GM12878 (cell line): ENCODE measurements around the gene LRRC26. TPM values are rescaled to one million over a fixed set of nuclear protein-coding genes. Genes with fewer than 3 reads are reported as not detected.

Source experiments
- ATAC-seq: fragments of 200-7000 bp; cut with Tn5 transposase; 3 replicates; pipeline ENCODE4 v1.9.1; 2020; ENCODE audit warnings: mild to moderate bottlenecking, moderate library complexity
- BruUV-seq: library from RNA; stranded (reverse); fragments of 400-500 nt; replicated peaks from 2 replicates; lab custom pipeline; 2021; lab: Mats Ljungman, UMichigan
- CTCF ChIA-PET: fragments of 300-600 bp; sonication (Branson Sonifier 250); formaldehyde crosslinking; extraction: SDS; loops from one replicate; lab custom pipeline; 2021; ENCODE audit warnings: inconsistent platforms; lab: Yijun Ruan, JAX
- POLR2A ChIA-PET: fragments of 350-600 bp; formaldehyde crosslinking; extraction: SDS; loops from one replicate; lab custom pipeline; 2021; ENCODE audit warnings: inconsistent platforms; lab: Charles Lee
- RAD21 ChIA-PET: fragments of 300-600 bp; sonication (Branson Sonifier 250); formaldehyde crosslinking; loops from one replicate; lab custom pipeline; 2023; ENCODE audit warnings: antibody characterized with exemption; ENCODE audit not compliant: unreplicated experiment; lab: Charles Lee
- SMC1A ChIA-PET: fragments of 300-600 bp; sonication (Branson Sonifier 250); formaldehyde crosslinking; loops from one replicate; lab custom pipeline; 2023; ENCODE audit not compliant: unreplicated experiment, uncharacterized antibody; lab: Charles Lee
- DNase-seq: peaks from one replicate; pipeline ENCODE4 v3.0.0-alpha.2; 2011; ENCODE audit warnings: low read depth, low spot score
- FAIRE-seq: peaks from 3 replicates; lab custom pipeline; 2011; peaks lifted over from hg19 to GRCh38; lab: Jason Lieb, UNC
- H2AFZ ChIP-seq: 2 replicates; pipeline ENCODE4 v1.6.0; 2011; ENCODE audit warnings: low read depth, low read length, control low read depth; ENCODE audit not compliant: control insufficient read depth
- H3K27ac ChIP-seq: 2 replicates; pipeline ENCODE4 v1.5.1; 2011; ENCODE audit warnings: control low read depth; ENCODE audit not compliant: control insufficient read depth, insufficient read depth
- H3K27me3 ChIP-seq, 2 experiments: replicated peaks in 1 of 2; 2 replicates each; pipeline versions ENCODE4 v1.6.0 to v1.6.1; 2011; ENCODE audit warnings: low read length in 1 of 2; ENCODE audit not compliant: control insufficient read depth in 2 of 2, insufficient read depth in 2 of 2
- H3K36me3 ChIP-seq, 2 experiments: 2 replicates each; pipeline ENCODE4 v1.5.1; 2011; ENCODE audit warnings: low read length in 1 of 2; ENCODE audit not compliant: control insufficient read depth in 2 of 2, insufficient read depth in 2 of 2
- H3K4me1 ChIP-seq: 2 replicates; pipeline ENCODE4 v1.6.1; 2011; ENCODE audit warnings: mild to moderate bottlenecking, low read length, moderate library complexity, mixed read lengths; ENCODE audit not compliant: control insufficient read depth, insufficient read depth
- H3K4me2 ChIP-seq: 2 replicates; pipeline ENCODE4 v1.6.0; 2011; ENCODE audit warnings: control low read depth; ENCODE audit not compliant: control insufficient read depth, insufficient read depth
- H3K4me3 ChIP-seq: fragments of 200-600 bp; sonication (generic); 2 replicates; pipeline ENCODE4 v1.5.1; 2016
- H3K79me2 ChIP-seq: 2 replicates; pipeline ENCODE4 v1.6.0; 2011; ENCODE audit warnings: low read length; ENCODE audit not compliant: control insufficient read depth, insufficient read depth
- H3K9ac ChIP-seq: 2 replicates; pipeline ENCODE4 v1.8.0; 2011; ENCODE audit warnings: low read length, control low read depth, mixed read lengths; ENCODE audit not compliant: control insufficient read depth, insufficient read depth
- H3K9me3 ChIP-seq: replicated peaks from 3 replicates; pipeline ENCODE4 v1.5.1; 2011; ENCODE audit warnings: mild to moderate bottlenecking, low read length; ENCODE audit not compliant: control insufficient read depth, insufficient read depth
- H4K20me1 ChIP-seq: 2 replicates; pipeline ENCODE4 v1.6.0; 2011; ENCODE audit not compliant: control insufficient read depth, insufficient read depth
- E2F4 ChIP-seq: IDR thresholded peaks from 2 replicates; pipeline ENCODE4 v1.6.1; 2012; ENCODE audit warnings: low read depth, low read length, improper control_type of control experiment
- EGR1 ChIP-seq, 2 experiments: IDR thresholded peaks; 1 replicate in 1 of 2; 2 replicates in 1 of 2; pipeline ENCODE4 v1.6.1; 2011 to 2012; ENCODE audit warnings: low read depth in 2 of 2, low read length in 2 of 2, borderline replicate concordance in 1 of 2, mild to moderate bottlenecking in 1 of 2, moderate library complexity in 1 of 2
- HDGF ChIP-seq: fragments of 450-650 bp; IDR thresholded peaks from 2 replicates; pipeline ENCODE4 v1.6.1; 2016; ENCODE audit warnings: antibody characterized with exemption
- NR2C2 ChIP-seq: IDR thresholded peaks from 2 replicates; pipeline ENCODE4 v1.6.1; 2011; ENCODE audit warnings: borderline replicate concordance, low read depth; ENCODE audit not compliant: control insufficient read depth, insufficient read length
- RAD21 ChIP-seq: IDR thresholded peaks from 2 replicates; pipeline ENCODE4 v1.6.1; 2011; ENCODE audit warnings: mild to moderate bottlenecking, low read depth, low read length, moderate library complexity; ENCODE audit not compliant: insufficient read depth
- RB1 ChIP-seq: fragments of 450-650 bp; formaldehyde crosslinking; IDR thresholded peaks from 2 replicates; pipeline ENCODE4 v1.6.1; 2017; ENCODE audit warnings: mild to moderate bottlenecking, borderline replicate concordance
- SIN3A ChIP-seq: IDR thresholded peaks from 2 replicates; pipeline ENCODE4 v1.6.1; 2012; ENCODE audit warnings: low read depth, low read length, improper control_type of control experiment
- ZNF274 ChIP-seq: IDR thresholded peaks from one replicate; pipeline ENCODE4 v1.8.0; 2011; ENCODE audit not compliant: insufficient read length, insufficient read depth
- WGBS: methylation state at CpG from one replicate; pipeline ENCODE4 v1.1.6; 2016; ENCODE audit warnings: low lambda C conversion rate; ENCODE audit not compliant: insufficient replicate concordance, insufficient coverage; ENCODE audit errors: missing lambda C conversion rate; 5-methylcytosine and 5-hydroxymethylcytosine counted together
- in situ Hi-C: fragments of 300-500 bp; cut with MboI; formaldehyde crosslinking; loops from 9 replicates; pipeline ENCODE4 v1.14.3; 2018; ENCODE audit warnings: mixed read lengths
- intact Hi-C: fragments of 100-400 bp; cut with micrococcal nuclease; formaldehyde crosslinking; loops from one replicate; pipeline ENCODE4 v1.14.2; 2022; ENCODE audit not compliant: unreplicated experiment
- polyA plus RNA-seq, 11 experiments: library from polyadenylated mRNA; depleted of rRNA in 4 of 11; unstranded in 6 of 11; stranded (reverse) in 5 of 11; fragments of >200 nt; fragmentation: Nextera tagmentation in 4 of 11; fragmentation: Illumina TruSeq in 1 of 11; extraction: Ambion mirVana in 4 of 11; extraction: Trizol in 1 of 11; gene quantifications; 1 replicate in 1 of 11; 2 replicates in 10 of 11; pipeline versions ENCODE4 v1.2.1 to v1.2.3, GENCODE V29; 2011 to 2016; ENCODE audit warnings: inconsistent platforms in 2 of 11, missing spikeins in 2 of 11, low read depth in 1 of 11
- total RNA-seq, 4 experiments: library from RNA; depleted of rRNA in 3 of 4; stranded (reverse); fragments of >200 nt in 3 of 4; fragmentation: Illumina TruSeq in 1 of 4; extraction: Trizol in 1 of 4; gene quantifications; 2 replicates each; pipeline versions ENCODE4 v1.2.1 to v1.2.3, GENCODE V29; 2013 to 2021

Gene LRRC26
- total and polyA plus RNA-seq, 10 of the 15 experiments (the other 5 are each of a cell fraction or from before 2014, with no cell fraction given): 0.29 to 0.91 (median 0.64) TPM; not detected in 5

GRCh38 chr9:137199411-137200121 is 29.7 kb upstream of the LRRC26 start:
- no peak for FAIRE-seq

More at GRCh38 chr9:137199411-137200121, 29.7 kb upstream of the LRRC26 start:
- 79% methylated on average over 28 of the region's 51 CpGs for WGBS
- peaks cover 16% of the 10 kb centered on the region for H3K79me2 ChIP-seq
- CTCF ChIA-PET: no interaction called here
- no peak for DNase-seq
- H3K9me3 ChIP-seq: no peaks in the 10 kb centered on the region
- RAD21 ChIA-PET: no interaction called here
- peaks cover 30% of the 10 kb centered on the region for H3K4me1 ChIP-seq
- intact Hi-C loops: loop anchor here (2.0 kb wide), 2 partner anchors 23 to 77 kb away; partner anchors contain the start of gene RNF208
- H3K4me3 ChIP-seq: peak overlapping the region; percentile 50; the same call in 1 of the 2 replicates
- BruUV-seq: no TSS peak
- in situ Hi-C loops: no loop called here
- no peak for ATAC-seq
- no peak overlapping the region for H2AFZ ChIP-seq
- TF ChIP-seq ZNF274: no peak
- no peak for TF ChIP-seq RB1
- no peak for TF ChIP-seq HDGF
- no peak for TF ChIP-seq NR2C2
- no peak for TF ChIP-seq E2F4
- TF ChIP-seq EGR1 (IDR thresholded peaks at IDR 0.05; ENCODE audit: borderline replicate concordance in 1 of 2, low read depth in 2 of 2, low read length in 2 of 2): no peak
- no peak for TF ChIP-seq SIN3A
- no peak for TF ChIP-seq RAD21
- TF ChIP-seq, all 136 proteins: peak for 0
- no peaks in the 10 kb centered on the region for H4K20me1 ChIP-seq
- H3K27me3 ChIP-seq: no peaks in the 10 kb centered on the region
- ChIA-PET POLR2A (interaction anchor here (2.0 to 2.5 kb wide), 2 partner anchors 11 to 49 kb away, joined by 6 to 9 read pairs; partner anchors contain the start of gene SSNA1), SMC1A (interaction anchor here (0.9 to 1.9 kb wide), 3 partner anchors 11 to 50 kb away, joined by 4 to 9 read pairs (median 5); partner anchors contain the start of genes ANAPC2 and SSNA1)
- no peak overlapping the region for H3K27ac ChIP-seq
- no peaks in the 10 kb centered on the region for H3K36me3 ChIP-seq
- peak overlapping the region; percentile 54 for H3K4me2 ChIP-seq
- no peak overlapping the region; the same call in 1 of the 2 replicates for H3K9ac ChIP-seq
